Lower lobe of right lung (tissue), 2 donors: ENCODE data around the gene KLB. TPM values are rescaled to one million over a fixed set of nuclear protein-coding genes. Genes with fewer than 3 reads are reported as not detected.

Source experiments
- ATAC-seq, 2 donors: fragments of 200-7000 bp; cut with Tn5 transposase; one replicate each; pipeline ENCODE4 v1.9.1; 2020 to 2022; ENCODE audit warnings: mild to moderate bottlenecking in 2 of 2, moderate library complexity in 2 of 2
- DNase-seq: peaks from one replicate; pipeline ENCODE4 v3.0.0-alpha.2; 2020
- H3K27ac ChIP-seq: fragments of 200-600 bp; one replicate; pipeline ENCODE4 v1.8.0; 2022
- H3K27me3 ChIP-seq: fragments of 200-600 bp; one replicate; pipeline ENCODE4 v1.8.0; 2022; ENCODE audit warnings: low read depth
- H3K36me3 ChIP-seq: fragments of 200-600 bp; one replicate; pipeline ENCODE4 v1.8.0; 2022; ENCODE audit warnings: mild to moderate bottlenecking
- H3K4me1 ChIP-seq: fragments of 200-600 bp; one replicate; pipeline ENCODE4 v1.8.0; 2022
- H3K4me3 ChIP-seq: fragments of 200-600 bp; one replicate; pipeline ENCODE4 v1.8.0; 2022; ENCODE audit warnings: mild to moderate bottlenecking
- H3K9me3 ChIP-seq: fragments of 200-600 bp; one replicate; pipeline ENCODE4 v1.8.0; 2022
- intact Hi-C: fragments of 100-400 bp; cut with DNase I; formaldehyde crosslinking; loops from one replicate; pipeline ENCODE4 v1.11.0; 2022
- total RNA-seq: library from RNA; stranded (reverse); fragmentation: NEBNext Ultra II Directional; extraction: Animal tissue kit (Norgen Biotek cat#: 25700); gene quantifications from one replicate; pipeline ENCODE4 v1.2.1, GENCODE V29; 2021
- TF ChIP-seq, protein P1 (sequence below): fragments of 200-600 bp; IDR thresholded peaks from one replicate; pipeline ENCODE4 v1.8.0; 2022; ENCODE audit warnings: antibody characterized with exemption, mild to moderate bottlenecking
- donor health status: DM: no; HTN: yes; CAD: no; lungs with severe emphysema.

Gene KLB
- total RNA-seq, 1 donor from 2014 or later: 1.0 TPM

DNA sequence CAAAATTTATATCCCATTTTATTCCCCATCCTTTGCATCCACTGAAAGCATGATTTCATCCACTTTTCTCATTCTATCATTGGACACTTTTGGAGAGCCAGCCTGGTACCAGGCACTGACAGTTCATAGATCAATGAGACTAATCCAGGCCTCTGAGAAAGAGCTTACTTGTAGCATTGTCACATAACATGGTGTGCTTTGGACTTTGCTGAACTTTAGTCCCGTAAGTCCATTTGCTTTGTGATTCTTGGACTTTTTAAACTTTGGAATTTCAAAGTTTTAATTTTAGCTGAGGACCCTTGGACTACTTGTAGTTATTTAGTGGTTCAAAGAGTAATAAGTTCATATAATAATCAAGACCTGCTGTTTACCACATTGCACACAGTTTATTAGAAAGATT is 63.7 kb downstream of the KLB start:
- no peak overlapping the region for H3K27ac ChIP-seq
- H3K36me3 ChIP-seq: peaks cover 41% of the 10 kb centered on the region
- no peak overlapping the region for H3K4me3 ChIP-seq
- DNase-seq: no peak
- intact Hi-C loops: no loop called here
- no peaks in the 10 kb centered on the region for H3K27me3 ChIP-seq
- no peaks in the 10 kb centered on the region for H3K9me3 ChIP-seq
- H3K4me1 ChIP-seq: no peaks in the 10 kb centered on the region
- TF ChIP-seq, protein P1, sequence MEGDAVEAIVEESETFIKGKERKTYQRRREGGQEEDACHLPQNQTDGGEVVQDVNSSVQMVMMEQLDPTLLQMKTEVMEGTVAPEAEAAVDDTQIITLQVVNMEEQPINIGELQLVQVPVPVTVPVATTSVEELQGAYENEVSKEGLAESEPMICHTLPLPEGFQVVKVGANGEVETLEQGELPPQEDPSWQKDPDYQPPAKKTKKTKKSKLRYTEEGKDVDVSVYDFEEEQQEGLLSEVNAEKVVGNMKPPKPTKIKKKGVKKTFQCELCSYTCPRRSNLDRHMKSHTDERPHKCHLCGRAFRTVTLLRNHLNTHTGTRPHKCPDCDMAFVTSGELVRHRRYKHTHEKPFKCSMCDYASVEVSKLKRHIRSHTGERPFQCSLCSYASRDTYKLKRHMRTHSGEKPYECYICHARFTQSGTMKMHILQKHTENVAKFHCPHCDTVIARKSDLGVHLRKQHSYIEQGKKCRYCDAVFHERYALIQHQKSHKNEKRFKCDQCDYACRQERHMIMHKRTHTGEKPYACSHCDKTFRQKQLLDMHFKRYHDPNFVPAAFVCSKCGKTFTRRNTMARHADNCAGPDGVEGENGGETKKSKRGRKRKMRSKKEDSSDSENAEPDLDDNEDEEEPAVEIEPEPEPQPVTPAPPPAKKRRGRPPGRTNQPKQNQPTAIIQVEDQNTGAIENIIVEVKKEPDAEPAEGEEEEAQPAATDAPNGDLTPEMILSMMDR: no peak
- ATAC-seq: no peak

DNA sequence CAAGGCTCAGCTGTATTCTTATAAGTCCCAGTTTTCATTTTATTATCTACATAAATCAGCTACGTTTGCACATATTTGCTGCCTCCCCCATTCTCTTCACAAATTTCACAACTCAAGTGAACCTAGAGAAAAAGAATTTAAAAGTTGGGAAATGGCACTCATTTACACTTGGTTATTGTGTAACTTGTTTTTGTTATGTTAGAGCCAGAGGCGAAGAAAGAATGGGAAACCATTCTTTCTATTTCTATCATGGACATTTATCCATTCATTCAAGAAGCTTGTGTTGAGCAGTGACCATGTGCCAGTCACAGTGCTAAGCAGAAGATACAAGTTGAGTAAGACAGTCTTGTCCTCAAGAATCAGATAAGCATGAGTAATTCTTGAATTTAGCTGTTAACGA is 65.7 kb downstream of the KLB start:
- TF ChIP-seq, protein P1: no peak
- Histone ChIP-seq H3K9me3 (no peaks in the 10 kb centered on the region), H3K4me1 (no peaks in the 10 kb centered on the region), H3K27ac (no peak overlapping the region), H3K4me3 (no peak overlapping the region), H3K27me3 (no peaks in the 10 kb centered on the region), H3K36me3 (peaks cover 49% of the 10 kb centered on the region)
- DNase-seq (no peak), ATAC-seq (no peak)
- intact Hi-C loops: no loop called here

DNA sequence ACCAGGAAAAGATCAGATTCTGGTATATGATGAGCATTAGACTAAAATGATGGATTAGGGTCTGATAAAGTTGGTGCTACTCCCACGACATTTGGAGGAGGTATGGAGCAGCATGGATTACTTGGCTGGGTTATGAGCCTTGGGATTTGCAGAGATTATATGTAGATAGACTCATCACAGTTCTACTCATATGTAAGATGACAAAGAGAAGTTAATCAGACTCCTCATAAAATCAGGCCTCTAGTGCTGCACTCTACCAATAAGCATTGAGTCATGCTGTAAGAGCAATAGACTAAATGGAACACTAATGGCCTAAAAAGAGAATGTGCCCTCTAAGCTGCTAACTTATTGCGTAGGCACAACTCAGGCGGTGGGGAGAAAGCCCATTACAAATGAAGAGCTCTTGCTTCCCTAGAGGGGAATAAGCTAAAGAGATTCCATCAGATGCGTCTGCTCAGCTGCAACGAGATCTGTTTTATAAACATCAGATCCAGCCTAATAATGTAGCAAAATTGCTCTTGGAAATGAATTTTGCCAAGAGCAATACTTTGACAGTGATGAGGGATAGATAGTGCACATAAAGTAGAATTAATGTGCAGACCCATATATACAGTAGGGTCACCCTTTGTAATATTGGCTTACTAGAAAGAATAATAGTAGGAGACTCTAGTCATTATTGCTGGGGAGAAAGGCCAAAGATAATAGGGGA is 69.6 kb downstream of the KLB start:
- H3K27me3 ChIP-seq: no peaks in the 10 kb centered on the region
- no peak for DNase-seq
- TF ChIP-seq, protein P1: no peak
- H3K9me3 ChIP-seq: no peaks in the 10 kb centered on the region
- intact Hi-C loops: no loop called here
- no peak overlapping the region for H3K27ac ChIP-seq
- H3K36me3 ChIP-seq: peaks cover 50% of the 10 kb centered on the region
- ATAC-seq: no peak
- no peak overlapping the region for H3K4me3 ChIP-seq
- no peaks in the 10 kb centered on the region for H3K4me1 ChIP-seq

DNA sequence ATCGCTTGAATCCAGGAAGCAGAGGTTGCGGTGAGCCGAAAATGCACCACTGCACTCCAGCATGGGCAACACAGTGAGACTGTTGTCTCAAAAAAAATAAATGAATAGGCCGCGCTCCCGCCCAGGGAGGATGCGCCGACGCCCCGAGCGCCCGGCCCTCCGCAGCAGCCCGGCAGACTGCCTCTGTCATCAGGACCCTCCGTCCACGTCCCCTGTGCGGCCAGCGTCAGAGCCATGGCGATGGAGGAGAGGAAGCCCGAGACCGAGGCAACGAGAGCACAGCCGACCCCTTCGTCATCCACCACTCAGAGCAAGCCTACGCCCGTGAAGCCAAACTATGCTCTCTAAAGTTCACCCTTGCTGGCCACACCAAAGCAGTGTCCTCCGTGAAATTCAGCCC is 73.5 kb downstream of the KLB start:
- DNase-seq: no peak
- TF ChIP-seq, protein P1: no peak

DNA sequence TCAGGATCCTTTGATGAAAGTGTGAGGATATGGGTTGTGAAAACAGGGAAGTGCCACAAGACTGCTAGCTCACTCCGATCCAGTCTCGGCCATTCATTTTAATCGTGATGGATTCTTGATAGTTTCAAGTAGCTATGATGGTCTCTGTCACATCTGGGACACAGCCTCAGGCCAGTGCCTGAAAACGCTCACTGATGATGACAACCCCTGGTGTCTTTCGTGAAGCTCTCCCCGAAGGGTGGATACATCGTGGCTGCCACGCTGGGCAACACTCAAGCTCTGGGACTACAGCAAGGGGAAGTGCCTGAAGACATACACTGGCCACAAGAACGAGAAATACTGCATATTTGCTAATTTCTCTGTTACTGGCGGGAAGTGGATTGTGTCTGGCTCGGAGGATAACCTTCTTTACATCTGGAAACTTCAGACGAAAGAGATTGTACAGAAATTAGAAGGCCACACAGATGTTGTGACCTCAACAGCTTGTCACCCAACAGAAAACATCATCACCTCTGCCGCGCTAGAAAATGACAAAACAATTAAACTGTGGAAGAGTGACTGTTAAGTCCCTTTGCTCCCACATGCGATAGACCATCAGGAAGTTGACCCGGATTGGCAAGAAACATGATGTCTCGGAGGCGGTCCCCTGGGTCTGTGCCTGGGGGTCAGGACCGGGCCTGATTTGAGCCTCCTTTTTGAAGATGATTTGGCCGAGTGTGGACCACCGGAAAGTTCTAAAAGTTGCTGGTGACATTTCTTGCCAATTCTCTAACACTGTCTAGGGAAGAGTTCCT is 74.4 kb downstream of the KLB start:
- H3K27me3 ChIP-seq: no peaks in the 10 kb centered on the region
- H3K36me3 ChIP-seq: peaks cover 20% of the 10 kb centered on the region
- peak overlapping the region; percentile 17 for H3K4me3 ChIP-seq
- no peaks in the 10 kb centered on the region for H3K9me3 ChIP-seq
- intact Hi-C loops: no loop called here
- H3K27ac ChIP-seq: peak overlapping the region; percentile 36
- peak; percentile 67 to 72 for ATAC-seq
- TF ChIP-seq, protein P1: no peak
- no peak for DNase-seq
- no peaks in the 10 kb centered on the region for H3K4me1 ChIP-seq

More for the DNA sequence above, 73.5 kb downstream of the KLB start:
- Histone ChIP-seq H3K27ac (no peak overlapping the region), H3K4me3 (no peak overlapping the region), H3K36me3 (peaks cover 26% of the 10 kb centered on the region), H3K9me3 (no peaks in the 10 kb centered on the region), H3K4me1 (no peaks in the 10 kb centered on the region), H3K27me3 (no peaks in the 10 kb centered on the region)
- ATAC-seq: no peak
- intact Hi-C loops: no loop called here
